Measurements from ENCODE around the gene VGLL4. TPM values are rescaled to one million over a fixed set of nuclear protein-coding genes. Genes with fewer than 3 reads are reported as not detected.

Gene VGLL4
- total RNA-seq, 1 experiment from 2014 or later = 46.3 TPM

DNA sequence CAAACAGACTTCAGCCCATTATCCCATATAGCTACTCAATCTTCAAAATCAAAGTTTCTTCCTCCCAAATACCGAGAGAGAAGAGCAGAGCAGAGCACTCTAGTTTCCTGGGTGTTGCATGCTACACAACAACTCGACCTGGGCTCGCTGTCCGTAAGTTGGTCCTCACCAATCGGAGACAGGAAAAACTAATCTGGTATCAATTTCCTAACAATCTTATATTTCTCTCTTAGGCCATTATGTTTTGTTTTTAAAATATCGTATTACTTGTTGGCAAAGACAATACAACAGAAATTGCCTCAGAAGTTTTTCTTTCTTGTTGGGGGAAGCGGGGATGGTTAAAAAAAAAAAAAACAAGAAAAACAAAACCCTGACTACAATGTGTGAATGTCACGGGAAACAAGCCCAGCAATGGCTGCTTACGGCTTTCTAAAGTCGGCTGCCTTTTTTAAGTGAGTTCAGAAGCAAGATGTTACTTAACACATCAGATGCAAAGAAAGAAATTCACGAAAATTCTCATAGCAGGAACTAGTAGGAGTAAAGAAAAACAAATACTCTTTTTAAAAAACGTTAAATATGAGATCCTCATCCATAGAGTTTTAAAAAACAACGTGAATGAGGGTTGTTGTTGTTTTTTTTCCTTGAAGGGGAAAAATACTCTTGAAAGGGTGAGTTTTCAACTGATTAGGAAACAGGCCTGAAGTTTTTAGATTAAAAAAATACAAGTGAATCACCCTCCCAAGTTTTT, 1.9 kb downstream of the VGLL4 start:
- Histone ChIP-seq H3K4me2 (ENCODE audit: low read length) (peak overlapping the region; percentile 96), H3K9me3 (ENCODE audit: low read length) (no peaks in the 10 kb centered on the region), H3K4me3 (ENCODE audit: low read length) (peak overlapping the region; percentile 84), H3K27ac (ENCODE audit: low read length) (peak overlapping the region; percentile 74), H3K27me3 (ENCODE audit: low read length) (no peaks in the 10 kb centered on the region), H3K4me1 (ENCODE audit: insufficient read depth, low read length) (peaks cover 22% of the 10 kb centered on the region; the same call in 1 of the 2 replicates), H3K9ac (ENCODE audit: low read length) (peak overlapping the region; percentile 78), H4K20me1 (ENCODE audit: low read length) (peaks cover 14% of the 10 kb centered on the region), H3K36me3 (ENCODE audit: low read depth, low read length) (no peaks in the 10 kb centered on the region), H2AFZ (ENCODE audit: low read length) (peak overlapping the region; percentile 73), H3F3A (ENCODE audit: low read length, unreplicated experiment) (no peaks in the 10 kb centered on the region), H3K79me2 (ENCODE audit: low read length) (peaks cover 69% of the 10 kb centered on the region), H3K9me2 (replicated peaks; ENCODE audit: low read length) (no peaks in the 10 kb centered on the region)
- ChIA-PET POLR2A (ENCODE audit: unreplicated experiment) (no interaction called here), CTCF (no interaction called here)
- DNase-seq = peak; percentile 35
- intact Hi-C loops (cut with micrococcal nuclease) = loop anchor here (1.0 to 5.0 kb wide), 3 partner anchors 42 to 120 kb away; no protein-coding TSS in a partner anchor
- ATAC-seq = no peak
- no TSS peak for BruUV-seq (replicated peaks)
- TF ChIP-seq, protein P1, sequence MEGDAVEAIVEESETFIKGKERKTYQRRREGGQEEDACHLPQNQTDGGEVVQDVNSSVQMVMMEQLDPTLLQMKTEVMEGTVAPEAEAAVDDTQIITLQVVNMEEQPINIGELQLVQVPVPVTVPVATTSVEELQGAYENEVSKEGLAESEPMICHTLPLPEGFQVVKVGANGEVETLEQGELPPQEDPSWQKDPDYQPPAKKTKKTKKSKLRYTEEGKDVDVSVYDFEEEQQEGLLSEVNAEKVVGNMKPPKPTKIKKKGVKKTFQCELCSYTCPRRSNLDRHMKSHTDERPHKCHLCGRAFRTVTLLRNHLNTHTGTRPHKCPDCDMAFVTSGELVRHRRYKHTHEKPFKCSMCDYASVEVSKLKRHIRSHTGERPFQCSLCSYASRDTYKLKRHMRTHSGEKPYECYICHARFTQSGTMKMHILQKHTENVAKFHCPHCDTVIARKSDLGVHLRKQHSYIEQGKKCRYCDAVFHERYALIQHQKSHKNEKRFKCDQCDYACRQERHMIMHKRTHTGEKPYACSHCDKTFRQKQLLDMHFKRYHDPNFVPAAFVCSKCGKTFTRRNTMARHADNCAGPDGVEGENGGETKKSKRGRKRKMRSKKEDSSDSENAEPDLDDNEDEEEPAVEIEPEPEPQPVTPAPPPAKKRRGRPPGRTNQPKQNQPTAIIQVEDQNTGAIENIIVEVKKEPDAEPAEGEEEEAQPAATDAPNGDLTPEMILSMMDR (conservative IDR thresholded peaks at IDR 0.05; ENCODE audit: low read depth, low read length) = no peak
- no peak for TF ChIP-seq EZH2phosphoT487 (IDR thresholded peaks at IDR 0.05; ENCODE audit: borderline replicate concordance, low read length)
- TF ChIP-seq EZH2 (IDR thresholded peaks at IDR 0.05; ENCODE audit: low read length, unreplicated experiment) = no peak

DNA sequence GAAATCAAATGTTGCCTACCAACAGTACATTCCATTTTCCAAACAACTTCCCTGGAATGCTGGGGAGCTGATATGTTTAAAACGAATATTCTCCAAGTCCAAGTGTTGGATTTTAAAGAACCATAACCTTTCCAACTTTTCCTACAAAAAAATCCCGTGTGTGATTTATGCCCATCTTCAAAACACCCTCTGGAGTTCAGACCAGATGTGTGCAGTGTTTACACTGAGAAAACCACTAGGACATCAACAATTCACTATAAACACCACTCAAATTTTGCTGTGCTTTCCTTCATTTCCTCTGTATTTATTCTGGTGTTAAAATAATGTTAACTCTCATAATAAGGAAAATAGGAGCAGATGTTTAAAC, 2.4 kb downstream of the VGLL4 start:
- H3K36me3 ChIP-seq (ENCODE audit: low read depth, low read length) = no peaks in the 10 kb centered on the region
- H3K27ac ChIP-seq (ENCODE audit: low read length) = no peak overlapping the region
- POLR2A ChIA-PET (ENCODE audit: unreplicated experiment) = no interaction called here
- peaks cover 74% of the 10 kb centered on the region for H3K79me2 ChIP-seq (ENCODE audit: low read length)
- DNase-seq (no peak), ATAC-seq (no peak)
- CTCF ChIA-PET = no interaction called here
- intact Hi-C loops (cut with micrococcal nuclease) = loop anchor here (5.0 kb wide), 1 partner anchor 119 kb away; no protein-coding TSS in a partner anchor
- H3K4me1 ChIP-seq (ENCODE audit: insufficient read depth, low read length) = peaks cover 22% of the 10 kb centered on the region; the same call in 1 of the 2 replicates
- H3K9ac ChIP-seq (ENCODE audit: low read length) = peak overlapping the region; percentile 78
- no peaks in the 10 kb centered on the region for H3F3A ChIP-seq (ENCODE audit: low read length, unreplicated experiment)
- no peaks in the 10 kb centered on the region for H3K9me2 ChIP-seq (replicated peaks; ENCODE audit: low read length)
- no TSS peak for BruUV-seq (replicated peaks)
- H3K4me2 ChIP-seq (ENCODE audit: low read length) = peak overlapping the region; percentile 96
- peak overlapping the region; percentile 73; the same call in 1 of the 2 replicates for H2AFZ ChIP-seq (ENCODE audit: low read length)
- H3K27me3 ChIP-seq (ENCODE audit: low read length) = no peaks in the 10 kb centered on the region
- peak overlapping the region; percentile 84 for H3K4me3 ChIP-seq (ENCODE audit: low read length)
- H3K9me3 ChIP-seq (ENCODE audit: low read length) = no peaks in the 10 kb centered on the region
- H4K20me1 ChIP-seq (ENCODE audit: low read length) = peaks cover 20% of the 10 kb centered on the region
- TF ChIP-seq EZH2 (IDR thresholded peaks at IDR 0.05; ENCODE audit: low read length, unreplicated experiment) (no peak), EZH2phosphoT487 (IDR thresholded peaks at IDR 0.05; ENCODE audit: borderline replicate concordance, low read length) (no peak)
- TF ChIP-seq, protein P1 (conservative IDR thresholded peaks at IDR 0.05; ENCODE audit: low read depth, low read length) = no peak

All from PC-3 (cell line).